Loucy (cell line): ENCODE results near the gene UNC45B.

Experiments
- CTCF ChIP-seq: fragments of 200-600 bp; sonication (generic); conservative IDR thresholded peaks from 2 replicates; pipeline ENCODE4 v1.5.1; 2014; ENCODE audit warnings: mild to moderate bottlenecking, antibody characterized with exemption, low read length
- EZH2phosphoT487 ChIP-seq: fragments of 200-600 bp; IDR thresholded peaks from 2 replicates; pipeline ENCODE4 v1.6.1; 2018; ENCODE audit warnings: antibody characterized with exemption, mild to moderate bottlenecking, moderate library complexity, borderline replicate concordance

- TF ChIP-seq CTCF, result no peak
- no peak for TF ChIP-seq EZH2phosphoT487
These were observed 16.3 kb downstream of the UNC45B start for GRCh38 chr17:35163886-35164285.
